ENCODE measurements around the gene POU2F1.

- TF ChIP-seq PATZ1 (tag by site-specific recombination; IDR thresholded peaks at IDR 0.05) (no peak), TCF7L2 (IDR thresholded peaks at IDR 0.05; ENCODE audit: borderline replicate concordance, low read depth, low read length) (no peak), CTCF (tag by site-specific recombination; IDR thresholded peaks at IDR 0.05) (no peak), ZNF558 (tag by site-specific recombination; IDR thresholded peaks at IDR 0.05) (no peak), ZNF274 (IDR thresholded peaks at IDR 0.05; ENCODE audit: low read length) (no peak), ZNF274 (tag by site-specific recombination; IDR thresholded peaks at IDR 0.05; ENCODE audit: borderline replicate concordance) (no peak), ZFP37 (tag by site-specific recombination; IDR thresholded peaks at IDR 0.05) (no peak), SALL2 (tag by site-specific recombination; IDR thresholded peaks at IDR 0.05; ENCODE audit: borderline replicate concordance) (no peak), BCL6B (tag by site-specific recombination; IDR thresholded peaks at IDR 0.05) (no peak), ZNF24 (tag by site-specific recombination; IDR thresholded peaks at IDR 0.05) (no peak)
- TF ChIP-seq, protein P1, sequence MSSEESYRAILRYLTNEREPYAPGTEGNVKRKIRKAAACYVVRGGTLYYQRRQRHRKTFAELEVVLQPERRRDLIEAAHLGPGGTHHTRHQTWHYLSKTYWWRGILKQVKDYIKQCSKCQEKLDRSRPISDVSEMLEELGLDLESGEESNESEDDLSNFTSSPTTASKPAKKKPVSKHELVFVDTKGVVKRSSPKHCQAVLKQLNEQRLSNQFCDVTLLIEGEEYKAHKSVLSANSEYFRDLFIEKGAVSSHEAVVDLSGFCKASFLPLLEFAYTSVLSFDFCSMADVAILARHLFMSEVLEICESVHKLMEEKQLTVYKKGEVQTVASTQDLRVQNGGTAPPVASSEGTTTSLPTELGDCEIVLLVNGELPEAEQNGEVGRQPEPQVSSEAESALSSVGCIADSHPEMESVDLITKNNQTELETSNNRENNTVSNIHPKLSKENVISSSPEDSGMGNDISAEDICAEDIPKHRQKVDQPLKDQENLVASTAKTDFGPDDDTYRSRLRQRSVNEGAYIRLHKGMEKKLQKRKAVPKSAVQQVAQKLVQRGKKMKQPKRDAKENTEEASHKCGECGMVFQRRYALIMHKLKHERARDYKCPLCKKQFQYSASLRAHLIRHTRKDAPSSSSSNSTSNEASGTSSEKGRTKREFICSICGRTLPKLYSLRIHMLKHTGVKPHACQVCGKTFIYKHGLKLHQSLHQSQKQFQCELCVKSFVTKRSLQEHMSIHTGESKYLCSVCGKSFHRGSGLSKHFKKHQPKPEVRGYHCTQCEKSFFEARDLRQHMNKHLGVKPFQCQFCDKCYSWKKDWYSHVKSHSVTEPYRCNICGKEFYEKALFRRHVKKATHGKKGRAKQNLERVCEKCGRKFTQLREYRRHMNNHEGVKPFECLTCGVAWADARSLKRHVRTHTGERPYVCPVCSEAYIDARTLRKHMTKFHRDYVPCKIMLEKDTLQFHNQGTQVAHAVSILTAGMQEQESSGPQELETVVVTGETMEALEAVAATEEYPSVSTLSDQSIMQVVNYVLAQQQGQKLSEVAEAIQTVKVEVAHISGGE (tag by site-specific recombination; conservative IDR thresholded peaks at IDR 0.05; ENCODE audit: low read depth): no peak
- TF ChIP-seq, protein P2, sequence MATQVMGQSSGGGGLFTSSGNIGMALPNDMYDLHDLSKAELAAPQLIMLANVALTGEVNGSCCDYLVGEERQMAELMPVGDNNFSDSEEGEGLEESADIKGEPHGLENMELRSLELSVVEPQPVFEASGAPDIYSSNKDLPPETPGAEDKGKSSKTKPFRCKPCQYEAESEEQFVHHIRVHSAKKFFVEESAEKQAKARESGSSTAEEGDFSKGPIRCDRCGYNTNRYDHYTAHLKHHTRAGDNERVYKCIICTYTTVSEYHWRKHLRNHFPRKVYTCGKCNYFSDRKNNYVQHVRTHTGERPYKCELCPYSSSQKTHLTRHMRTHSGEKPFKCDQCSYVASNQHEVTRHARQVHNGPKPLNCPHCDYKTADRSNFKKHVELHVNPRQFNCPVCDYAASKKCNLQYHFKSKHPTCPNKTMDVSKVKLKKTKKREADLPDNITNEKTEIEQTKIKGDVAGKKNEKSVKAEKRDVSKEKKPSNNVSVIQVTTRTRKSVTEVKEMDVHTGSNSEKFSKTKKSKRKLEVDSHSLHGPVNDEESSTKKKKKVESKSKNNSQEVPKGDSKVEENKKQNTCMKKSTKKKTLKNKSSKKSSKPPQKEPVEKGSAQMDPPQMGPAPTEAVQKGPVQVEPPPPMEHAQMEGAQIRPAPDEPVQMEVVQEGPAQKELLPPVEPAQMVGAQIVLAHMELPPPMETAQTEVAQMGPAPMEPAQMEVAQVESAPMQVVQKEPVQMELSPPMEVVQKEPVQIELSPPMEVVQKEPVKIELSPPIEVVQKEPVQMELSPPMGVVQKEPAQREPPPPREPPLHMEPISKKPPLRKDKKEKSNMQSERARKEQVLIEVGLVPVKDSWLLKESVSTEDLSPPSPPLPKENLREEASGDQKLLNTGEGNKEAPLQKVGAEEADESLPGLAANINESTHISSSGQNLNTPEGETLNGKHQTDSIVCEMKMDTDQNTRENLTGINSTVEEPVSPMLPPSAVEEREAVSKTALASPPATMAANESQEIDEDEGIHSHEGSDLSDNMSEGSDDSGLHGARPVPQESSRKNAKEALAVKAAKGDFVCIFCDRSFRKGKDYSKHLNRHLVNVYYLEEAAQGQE (tag by site-specific recombination; IDR thresholded peaks at IDR 0.05): no peak
These were observed 53.4 kb downstream of the POU2F1 start for GRCh38 chr1:167274061-167274460.

All from HEK293 (cell line).